K562 (cell line): ENCODE measurements around the gene FAM78B. TPM values are rescaled to one million over a fixed set of nuclear protein-coding genes. Genes with fewer than 3 reads are reported as not detected.

Source experiments
- ATAC-seq: fragments of 200-7000 bp; cut with Tn5 transposase; 3 replicates; pipeline ENCODE4 v1.9.1; 2020; ENCODE audit warnings: moderate library complexity
- BruUV-seq: library from RNA; stranded (reverse); fragments of 400-500 nt; replicated peaks from 2 replicates; lab custom pipeline; 2021; lab: Mats Ljungman, UMichigan
- CTCF ChIA-PET: fragments of 300-600 bp; formaldehyde crosslinking; extraction: SDS; loops from one replicate; lab custom pipeline; 2021; ENCODE audit warnings: low intra/inter-chr PET ratio; lab: Yijun Ruan, JAX
- POLR2A ChIA-PET: fragments of 300-600, 350-650 bp; sonication (Branson Sonifier 250); formaldehyde crosslinking; extraction: SDS; loops from one replicate; lab custom pipeline; 2021; ENCODE audit warnings: antibody characterized with exemption, inconsistent platforms; lab: Yijun Ruan, JAX
- DNase-seq, 4 experiments: peaks; one replicate each; pipeline versions ENCODE4 v3.0.0 to v3.0.0-alpha.2; 2011 to 2018; ENCODE audit warnings: low spot score in 3 of 4, mixed read lengths in 3 of 4; ENCODE audit errors: extremely low read depth in 1 of 4
- FAIRE-seq: peaks from 2 replicates; lab custom pipeline; 2011; peaks lifted over from hg19 to GRCh38; lab: Jason Lieb, UNC
- H2AFZ ChIP-seq: 2 replicates; pipeline ENCODE4 v1.6.0; 2011; ENCODE audit warnings: low read depth, low read length, control low read depth, inconsistent platforms
- H3K27ac ChIP-seq: fragments of 200-600 bp; 3 replicates; pipeline ENCODE4 v1.8.0; 2011; ENCODE audit warnings: low read depth, mild to moderate bottlenecking, control low read depth, inconsistent platforms, low read length, moderate library complexity, mixed read lengths; ENCODE audit errors: extremely low read depth
- H3K27me3 ChIP-seq, 2 experiments: fragments of 300-600 bp in 1 of 2; 2 replicates in 1 of 2; 3 replicates in 1 of 2; pipeline versions ENCODE4 v1.6.0 to v1.8.0; 2011; ENCODE audit warnings: inconsistent platforms in 2 of 2, low read length in 2 of 2, mild to moderate bottlenecking in 1 of 2, mixed read lengths in 1 of 2, moderate library complexity in 1 of 2; ENCODE audit not compliant: control insufficient read depth in 2 of 2, insufficient read depth in 2 of 2
- H3K36me3 ChIP-seq: fragments of 300-600 bp; 3 replicates; pipeline ENCODE4 v1.8.0; 2011; ENCODE audit warnings: mild to moderate bottlenecking, low read length, inconsistent platforms; ENCODE audit not compliant: control insufficient read depth, insufficient read depth
- H3K4me1 ChIP-seq, 2 experiments: fragments of 200-600 bp in 1 of 2; replicated peaks in 1 of 2; 2 replicates in 1 of 2; 3 replicates in 1 of 2; pipeline versions ENCODE4 v1.5.1 to v1.8.0; 2011; ENCODE audit warnings: inconsistent platforms in 2 of 2, low read length in 2 of 2, mild to moderate bottlenecking in 1 of 2, mixed read lengths in 1 of 2, moderate library complexity in 1 of 2; ENCODE audit not compliant: control insufficient read depth in 2 of 2, insufficient read depth in 2 of 2
- H3K4me2 ChIP-seq: 2 replicates; pipeline ENCODE4 v1.6.1; 2011; ENCODE audit warnings: low read length, control low read depth, inconsistent platforms, mixed read lengths; ENCODE audit not compliant: insufficient read depth
- H3K4me3 ChIP-seq: fragments of 200-600 bp; sonication (generic), shearing (Covaris generic); 2 replicates; pipeline ENCODE4 v1.5.1; 2016; ENCODE audit warnings: control low read depth, inconsistent platforms
- H3K79me2 ChIP-seq: fragments of 200-600 bp; 3 replicates; pipeline ENCODE4 v1.8.0; 2011; ENCODE audit warnings: low read length, inconsistent platforms; ENCODE audit not compliant: control insufficient read depth, insufficient read depth
- H3K9ac ChIP-seq, 2 experiments: 2 replicates each; pipeline versions ENCODE4 v1.6.0 to v1.6.1; 2011; ENCODE audit warnings: low read depth in 2 of 2, low read length in 2 of 2, control low read depth in 1 of 2, inconsistent platforms in 1 of 2, mild to moderate bottlenecking in 1 of 2, mixed read lengths in 1 of 2; ENCODE audit not compliant: insufficient read depth in 1 of 2
- H3K9me1 ChIP-seq: one replicate; pipeline ENCODE4 v1.6.0; 2011; ENCODE audit warnings: inconsistent platforms, mild to moderate bottlenecking, low read length, moderate library complexity; ENCODE audit not compliant: control insufficient read depth, insufficient read depth
- H3K9me3 ChIP-seq: replicated peaks from 2 replicates; pipeline ENCODE4 v1.5.1; 2011; ENCODE audit warnings: low read depth, low read length, inconsistent platforms; ENCODE audit not compliant: control insufficient read depth, insufficient read depth
- H4K20me1 ChIP-seq: replicated peaks from 2 replicates; pipeline ENCODE4 v1.6.1; 2011; ENCODE audit warnings: low read length, inconsistent platforms, mixed read lengths; ENCODE audit not compliant: control insufficient read depth, insufficient read depth
- DPF2 ChIP-seq: fragments of 450-650 bp; IDR thresholded peaks from 2 replicates; pipeline ENCODE4 v1.6.1; 2016
- E2F6 ChIP-seq, 2 experiments: IDR thresholded peaks; 2 replicates each; pipeline ENCODE4 v1.6.1; 2011; ENCODE audit warnings: borderline replicate concordance in 1 of 2, control low read depth in 1 of 2, low read depth in 1 of 2, low read length in 1 of 2, mild to moderate bottlenecking in 1 of 2, mixed read lengths in 1 of 2, moderate library complexity in 1 of 2; ENCODE audit not compliant: insufficient read depth in 1 of 2, insufficient read length in 1 of 2, poor library complexity in 1 of 2, severe bottlenecking in 1 of 2; ENCODE audit errors: extremely low read depth in 1 of 2
- EHMT2 ChIP-seq: fragments of 450-650 bp; IDR thresholded peaks from 2 replicates; pipeline ENCODE4 v1.6.1; 2018; ENCODE audit warnings: antibody characterized with exemption
- EP400 ChIP-seq: fragments of 450-650 bp; IDR thresholded peaks from 2 replicates; pipeline ENCODE4 v1.6.1; 2017; ENCODE audit warnings: antibody characterized with exemption, mild to moderate bottlenecking, moderate library complexity
- HDAC2 ChIP-seq: fragments of 450-650 bp; IDR thresholded peaks from 2 replicates; pipeline ENCODE4 v1.6.1; 2016; ENCODE audit warnings: mild to moderate bottlenecking
- LCOR ChIP-seq: sonication (generic); formaldehyde crosslinking; IDR thresholded peaks from 2 replicates; pipeline ENCODE4 v1.8.0; 2022; ENCODE audit warnings: mild to moderate bottlenecking, missing genetic modification reagents
- MCM3 ChIP-seq: fragments of 450-650 bp; IDR thresholded peaks from 2 replicates; pipeline ENCODE4 v1.6.1; 2016
- NFE2 ChIP-seq: IDR thresholded peaks from 2 replicates; pipeline ENCODE4 v1.6.1; 2014; ENCODE audit warnings: antibody characterized with exemption, low read depth
- RFX1 ChIP-seq: fragments of 450-650 bp; IDR thresholded peaks from 2 replicates; pipeline ENCODE4 v1.6.1; 2016; ENCODE audit warnings: mild to moderate bottlenecking, moderate library complexity
- ZBED1 ChIP-seq: IDR thresholded peaks from 2 replicates; pipeline ENCODE4 v1.6.1; 2014
- ZNF282 ChIP-seq: sonication (generic); formaldehyde crosslinking; IDR thresholded peaks from 2 replicates; pipeline ENCODE4 v1.8.1; 2023; ENCODE audit warnings: missing genetic modification reagents
- ZNF668 ChIP-seq: fragments of 250-450 bp; sonication (Bioruptor Pico); IDR thresholded peaks from 2 replicates; pipeline ENCODE4 v1.8.0; 2022; ENCODE audit warnings: mild to moderate bottlenecking, inconsistent platforms
- ZNF740 ChIP-seq, 3 experiments: fragments of 200-800 bp in 1 of 3; sonication (Bioruptor generic) in 1 of 3; sonication (generic) in 1 of 3; formaldehyde crosslinking in 1 of 3; IDR thresholded peaks; 2 replicates each; pipeline versions ENCODE4 v1.6.1 to v1.8.0; 2016 to 2022; ENCODE audit warnings: mild to moderate bottlenecking in 2 of 3, missing compliant biosample characterization in 2 of 3, missing genetic modification characterization in 2 of 3, missing genetic modification reagents in 1 of 3
- WGBS: fragments of 100-300 bp; shearing (Covaris generic); methylation state at CpG from one replicate; pipeline ENCODE4 v1.1.6; 2016; ENCODE audit warnings: low coverage, mixed read lengths; ENCODE audit not compliant: insufficient coverage; ENCODE audit errors: missing lambda C conversion rate; 5-methylcytosine and 5-hydroxymethylcytosine counted together
- in situ Hi-C: fragments of 300-500 bp; cut with MboI; formaldehyde crosslinking; loops from 4 replicates; pipeline ENCODE4 v1.15.0; 2018; ENCODE audit warnings: inconsistent platforms, mixed read lengths
- intact Hi-C: fragments of 100-400 bp; cut with micrococcal nuclease; formaldehyde crosslinking; loops from 2 replicates; pipeline ENCODE4 v1.14.2; 2022
- polyA plus RNA-seq, 8 experiments: library from polyadenylated mRNA; depleted of rRNA in 4 of 8; stranded (reverse) in 5 of 8; unstranded in 3 of 8; fragments of >200 nt; fragmentation: Nextera tagmentation in 2 of 8; fragmentation: Illumina TruSeq in 1 of 8; extraction: Ambion mirVana in 2 of 8; extraction: Trizol in 1 of 8; gene quantifications; 2 replicates each; pipeline versions ENCODE4 v1.2.1 to v1.2.3, GENCODE V29; 2011 to 2014; ENCODE audit warnings: inconsistent platforms in 1 of 8, missing spikeins in 1 of 8
- total RNA-seq, 7 experiments: library from RNA; depleted of rRNA in 6 of 7; stranded (reverse); fragments of >200 nt in 6 of 7; fragmentation: Illumina TruSeq in 2 of 7; extraction: Trizol in 2 of 7; gene quantifications; 2 replicates each; pipeline versions ENCODE4 v1.2.1 to v1.2.3, GENCODE V29; 2011 to 2021; ENCODE audit warnings: low replicate concordance in 1 of 7

Gene FAM78B
- total and polyA plus RNA-seq, 9 of the 15 experiments (the other 6 are each of a cell fraction or from before 2014, with no cell fraction given) = 0.04 to 0.43 (median 0.29) TPM; not detected in 1

- Histone ChIP-seq H3K36me3 (no peaks in the 10 kb centered on the region), H3K4me2 (no peak overlapping the region), H3K79me2 (no peaks in the 10 kb centered on the region), H3K4me1 (no peaks in the 10 kb centered on the region), H2AFZ (no peak overlapping the region), H3K9me1 (no peaks in the 10 kb centered on the region), H3K9ac (no peak overlapping the region), H3K27me3 (peaks cover 0 to 4% of the 10 kb centered on the region in 2 experiments; a peak in 2 of 5 replicates), H4K20me1 (peaks cover 6% of the 10 kb centered on the region; the same call in 1 of the 2 replicates), H3K27ac (no peak overlapping the region), H3K9me3 (no peaks in the 10 kb centered on the region), H3K4me3 (no peak overlapping the region)
- TF ChIP-seq ZNF282 (CRISPR knock-in tag) (no peak), ZNF668 (CRISPR knock-in tag) (no peak), ZBED1 (no peak), MCM3 (no peak), NFE2 (no peak), DPF2 (no peak), EHMT2 (no peak), ZNF740 (CRISPR knock-in tag; IDR thresholded peaks at IDR 0.05) (no peak), ZNF740 (tag; IDR thresholded peaks at IDR 0.05) (no peak), E2F6 (IDR thresholded peaks at IDR 0.05; ENCODE audit: borderline replicate concordance in 1 of 2, extremely low read depth in 1 of 2, insufficient read depth in 1 of 2, insufficient read length in 1 of 2, low read depth in 1 of 2, low read length in 1 of 2, poor library complexity in 1 of 2, severe bottlenecking in 1 of 2) (no peak), EP400 (no peak), LCOR (CRISPR knock-in tag) (no peak), RFX1 (no peak), HDAC2 (no peak)
- intact Hi-C loops (no loop called here), in situ Hi-C loops (no loop called here)
- FAIRE-seq (no peak), DNase-seq (no peak), ATAC-seq (no peak)
- under 1% methylated on average over 6 of the region's 6 CpGs for WGBS
- CTCF ChIA-PET = no interaction called here
- BruUV-seq = no TSS peak
- POLR2A ChIA-PET = interaction anchor here (1.2 kb wide), 1 partner anchor 18 kb away, joined by 4 read pairs; no protein-coding TSS in a partner anchor
Measured at GRCh38 chr1:166086113-166086883, 80.5 kb downstream of the FAM78B start.
